Measurements from ENCODE around the gene BRWD1.

The BRWD1 gene

GRCh38 chr21:39362733-39363132, 49.3 kb upstream of the BRWD1 start (continued):
- TF ChIP-seq, protein P1, sequence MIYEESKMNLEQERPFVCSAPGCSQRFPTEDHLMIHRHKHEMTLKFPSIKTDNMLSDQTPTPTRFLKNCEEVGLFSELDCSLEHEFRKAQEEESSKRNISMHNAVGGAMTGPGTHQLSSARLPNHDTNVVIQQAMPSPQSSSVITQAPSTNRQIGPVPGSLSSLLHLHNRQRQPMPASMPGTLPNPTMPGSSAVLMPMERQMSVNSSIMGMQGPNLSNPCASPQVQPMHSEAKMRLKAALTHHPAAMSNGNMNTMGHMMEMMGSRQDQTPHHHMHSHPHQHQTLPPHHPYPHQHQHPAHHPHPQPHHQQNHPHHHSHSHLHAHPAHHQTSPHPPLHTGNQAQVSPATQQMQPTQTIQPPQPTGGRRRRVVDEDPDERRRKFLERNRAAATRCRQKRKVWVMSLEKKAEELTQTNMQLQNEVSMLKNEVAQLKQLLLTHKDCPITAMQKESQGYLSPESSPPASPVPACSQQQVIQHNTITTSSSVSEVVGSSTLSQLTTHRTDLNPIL (CRISPR knock-in tag; IDR thresholded peaks at IDR 0.05; ENCODE audit: low read depth): no peak
- no peak for TF ChIP-seq TOX (CRISPR knock-in tag; IDR thresholded peaks at IDR 0.05; ENCODE audit: borderline replicate concordance)
- TF ChIP-seq, protein P2, sequence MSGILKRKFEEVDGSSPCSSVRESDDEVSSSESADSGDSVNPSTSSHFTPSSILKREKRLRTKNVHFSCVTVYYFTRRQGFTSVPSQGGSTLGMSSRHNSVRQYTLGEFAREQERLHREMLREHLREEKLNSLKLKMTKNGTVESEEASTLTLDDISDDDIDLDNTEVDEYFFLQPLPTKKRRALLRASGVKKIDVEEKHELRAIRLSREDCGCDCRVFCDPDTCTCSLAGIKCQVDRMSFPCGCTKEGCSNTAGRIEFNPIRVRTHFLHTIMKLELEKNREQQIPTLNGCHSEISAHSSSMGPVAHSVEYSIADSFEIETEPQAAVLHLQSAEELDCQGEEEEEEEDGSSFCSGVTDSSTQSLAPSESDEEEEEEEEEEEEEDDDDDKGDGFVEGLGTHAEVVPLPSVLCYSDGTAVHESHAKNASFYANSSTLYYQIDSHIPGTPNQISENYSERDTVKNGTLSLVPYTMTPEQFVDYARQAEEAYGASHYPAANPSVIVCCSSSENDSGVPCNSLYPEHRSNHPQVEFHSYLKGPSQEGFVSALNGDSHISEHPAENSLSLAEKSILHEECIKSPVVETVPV (CRISPR knock-in tag; IDR thresholded peaks at IDR 0.05): no peak

DNA sequence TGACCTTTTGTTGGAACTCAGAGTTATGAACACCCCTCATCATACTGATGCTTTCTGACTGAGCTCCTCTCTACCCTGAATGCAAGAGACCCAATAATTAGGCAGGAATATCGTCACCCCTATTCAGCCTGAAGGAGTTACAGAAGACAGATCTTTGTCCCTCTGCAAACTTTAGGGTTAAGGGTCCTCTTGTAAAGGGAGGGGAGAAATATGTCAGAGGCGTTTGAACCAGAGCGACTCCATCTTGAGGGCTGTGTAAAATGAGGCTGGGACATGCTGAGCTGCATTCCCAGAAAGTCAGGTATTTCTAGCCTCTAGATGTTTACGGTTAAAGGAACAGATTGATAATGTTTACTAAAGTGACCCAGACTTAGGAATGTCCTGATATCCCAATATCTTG, 46.0 kb upstream of the BRWD1 start:
- TF ChIP-seq ZNF70 (CRISPR knock-in tag; IDR thresholded peaks at IDR 0.05) (no peak), ZC3H10 (CRISPR knock-in tag; IDR thresholded peaks at IDR 0.05) (no peak), ZFP3 (CRISPR knock-in tag; IDR thresholded peaks at IDR 0.05) (no peak), TOX (CRISPR knock-in tag; IDR thresholded peaks at IDR 0.05; ENCODE audit: borderline replicate concordance) (no peak), ZFP30 (CRISPR knock-in tag; IDR thresholded peaks at IDR 0.05) (no peak), BACH2 (CRISPR knock-in tag; IDR thresholded peaks at IDR 0.05; ENCODE audit: borderline replicate concordance) (no peak)
- no peak for ATAC-seq

DNA sequence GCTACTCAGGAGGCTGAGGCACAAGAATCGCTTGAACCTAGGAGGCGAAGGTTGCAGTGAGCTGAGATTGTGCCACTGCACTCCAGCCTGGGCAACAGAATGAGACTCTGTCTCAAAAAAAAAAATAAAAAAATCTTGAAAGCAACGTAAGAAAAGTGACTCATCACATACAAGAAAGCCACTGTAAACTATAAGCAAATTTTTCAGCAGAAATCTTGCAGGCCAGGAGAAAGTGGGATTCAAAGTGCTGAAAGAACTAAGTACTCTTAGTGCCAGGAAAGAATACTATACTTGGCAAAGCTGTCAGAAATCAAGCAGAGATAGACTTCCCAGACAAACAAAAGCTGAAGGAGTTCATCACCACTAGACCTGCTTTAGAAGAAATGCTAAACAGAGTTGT, 39.9 kb upstream of the BRWD1 start:
- TF ChIP-seq, protein P3, sequence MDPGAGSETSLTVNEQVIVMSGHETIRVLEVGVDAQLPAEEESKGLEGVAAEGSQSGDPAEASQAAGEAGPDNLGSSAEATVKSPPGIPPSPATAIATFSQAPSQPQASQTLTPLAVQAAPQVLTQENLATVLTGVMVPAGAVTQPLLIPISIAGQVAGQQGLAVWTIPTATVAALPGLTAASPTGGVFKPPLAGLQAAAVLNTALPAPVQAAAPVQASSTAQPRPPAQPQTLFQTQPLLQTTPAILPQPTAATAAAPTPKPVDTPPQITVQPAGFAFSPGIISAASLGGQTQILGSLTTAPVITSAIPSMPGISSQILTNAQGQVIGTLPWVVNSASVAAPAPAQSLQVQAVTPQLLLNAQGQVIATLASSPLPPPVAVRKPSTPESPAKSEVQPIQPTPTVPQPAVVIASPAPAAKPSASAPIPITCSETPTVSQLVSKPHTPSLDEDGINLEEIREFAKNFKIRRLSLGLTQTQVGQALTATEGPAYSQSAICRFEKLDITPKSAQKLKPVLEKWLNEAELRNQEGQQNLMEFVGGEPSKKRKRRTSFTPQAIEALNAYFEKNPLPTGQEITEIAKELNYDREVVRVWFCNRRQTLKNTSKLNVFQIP (CRISPR knock-in tag; IDR thresholded peaks at IDR 0.05; ENCODE audit: borderline replicate concordance, low read depth): no peak
- TF ChIP-seq TCF4 (CRISPR knock-in tag; IDR thresholded peaks at IDR 0.05; ENCODE audit: borderline replicate concordance): no peak
- ATAC-seq: no peak

- TF ChIP-seq ZC3H10 (CRISPR knock-in tag; IDR thresholded peaks at IDR 0.05) (no peak), ZFP30 (CRISPR knock-in tag; IDR thresholded peaks at IDR 0.05) (no peak), GLIS3 (CRISPR knock-in tag; IDR thresholded peaks at IDR 0.05) (no peak), ESRRG (CRISPR knock-in tag; IDR thresholded peaks at IDR 0.05) (no peak), OSR1 (CRISPR knock-in tag; IDR thresholded peaks at IDR 0.05) (no peak), PATZ1 (CRISPR knock-in tag; IDR thresholded peaks at IDR 0.05; ENCODE audit: borderline replicate concordance) (no peak), TOX (CRISPR knock-in tag; IDR thresholded peaks at IDR 0.05; ENCODE audit: borderline replicate concordance) (no peak), RARB (CRISPR knock-in tag; IDR thresholded peaks at IDR 0.05) (no peak), BACH2 (CRISPR knock-in tag; IDR thresholded peaks at IDR 0.05; ENCODE audit: borderline replicate concordance) (no peak), ZNF70 (CRISPR knock-in tag; IDR thresholded peaks at IDR 0.05) (no peak), ISL1 (CRISPR knock-in tag; IDR thresholded peaks at IDR 0.05) (no peak), CSDC2 (CRISPR knock-in tag; IDR thresholded peaks at IDR 0.05) (no peak), ZNF8 (CRISPR knock-in tag; IDR thresholded peaks at IDR 0.05) (no peak)
- TF ChIP-seq, protein P1 (CRISPR knock-in tag; IDR thresholded peaks at IDR 0.05; ENCODE audit: low read depth): no peak
- TF ChIP-seq, protein P4, sequence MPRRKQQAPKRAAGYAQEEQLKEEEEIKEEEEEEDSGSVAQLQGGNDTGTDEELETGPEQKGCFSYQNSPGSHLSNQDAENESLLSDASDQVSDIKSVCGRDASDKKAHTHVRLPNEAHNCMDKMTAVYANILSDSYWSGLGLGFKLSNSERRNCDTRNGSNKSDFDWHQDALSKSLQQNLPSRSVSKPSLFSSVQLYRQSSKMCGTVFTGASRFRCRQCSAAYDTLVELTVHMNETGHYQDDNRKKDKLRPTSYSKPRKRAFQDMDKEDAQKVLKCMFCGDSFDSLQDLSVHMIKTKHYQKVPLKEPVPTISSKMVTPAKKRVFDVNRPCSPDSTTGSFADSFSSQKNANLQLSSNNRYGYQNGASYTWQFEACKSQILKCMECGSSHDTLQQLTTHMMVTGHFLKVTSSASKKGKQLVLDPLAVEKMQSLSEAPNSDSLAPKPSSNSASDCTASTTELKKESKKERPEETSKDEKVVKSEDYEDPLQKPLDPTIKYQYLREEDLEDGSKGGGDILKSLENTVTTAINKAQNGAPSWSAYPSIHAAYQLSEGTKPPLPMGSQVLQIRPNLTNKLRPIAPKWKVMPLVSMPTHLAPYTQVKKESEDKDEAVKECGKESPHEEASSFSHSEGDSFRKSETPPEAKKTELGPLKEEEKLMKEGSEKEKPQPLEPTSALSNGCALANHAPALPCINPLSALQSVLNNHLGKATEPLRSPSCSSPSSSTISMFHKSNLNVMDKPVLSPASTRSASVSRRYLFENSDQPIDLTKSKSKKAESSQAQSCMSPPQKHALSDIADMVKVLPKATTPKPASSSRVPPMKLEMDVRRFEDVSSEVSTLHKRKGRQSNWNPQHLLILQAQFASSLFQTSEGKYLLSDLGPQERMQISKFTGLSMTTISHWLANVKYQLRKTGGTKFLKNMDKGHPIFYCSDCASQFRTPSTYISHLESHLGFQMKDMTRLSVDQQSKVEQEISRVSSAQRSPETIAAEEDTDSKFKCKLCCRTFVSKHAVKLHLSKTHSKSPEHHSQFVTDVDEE (CRISPR knock-in tag; IDR thresholded peaks at IDR 0.05): no peak
- TF ChIP-seq, protein P3 (CRISPR knock-in tag; IDR thresholded peaks at IDR 0.05; ENCODE audit: borderline replicate concordance, low read depth): no peak
- ATAC-seq: no peak
These were observed 36.9 kb upstream of the BRWD1 start for GRCh38 chr21:39350094-39351005.

Measured in SK-N-SH treated with all-trans-retinoic acid at 6 μM for 48 hours (cell line).